GM19240 (cell line): ENCODE measurements around the gene SAP25.
"Not testable (repeated sequence)": the region's sequence is repeated elsewhere in the genome, so short reads cannot be mapped to it uniquely, and the experiment has no call there.

Experiments used
- DNase-seq: peaks from one replicate; pipeline ENCODE4 v3.0.0; 2011; ENCODE audit warnings: low spot score; ENCODE audit not compliant: insufficient read length

The SAP25 gene

DNA sequence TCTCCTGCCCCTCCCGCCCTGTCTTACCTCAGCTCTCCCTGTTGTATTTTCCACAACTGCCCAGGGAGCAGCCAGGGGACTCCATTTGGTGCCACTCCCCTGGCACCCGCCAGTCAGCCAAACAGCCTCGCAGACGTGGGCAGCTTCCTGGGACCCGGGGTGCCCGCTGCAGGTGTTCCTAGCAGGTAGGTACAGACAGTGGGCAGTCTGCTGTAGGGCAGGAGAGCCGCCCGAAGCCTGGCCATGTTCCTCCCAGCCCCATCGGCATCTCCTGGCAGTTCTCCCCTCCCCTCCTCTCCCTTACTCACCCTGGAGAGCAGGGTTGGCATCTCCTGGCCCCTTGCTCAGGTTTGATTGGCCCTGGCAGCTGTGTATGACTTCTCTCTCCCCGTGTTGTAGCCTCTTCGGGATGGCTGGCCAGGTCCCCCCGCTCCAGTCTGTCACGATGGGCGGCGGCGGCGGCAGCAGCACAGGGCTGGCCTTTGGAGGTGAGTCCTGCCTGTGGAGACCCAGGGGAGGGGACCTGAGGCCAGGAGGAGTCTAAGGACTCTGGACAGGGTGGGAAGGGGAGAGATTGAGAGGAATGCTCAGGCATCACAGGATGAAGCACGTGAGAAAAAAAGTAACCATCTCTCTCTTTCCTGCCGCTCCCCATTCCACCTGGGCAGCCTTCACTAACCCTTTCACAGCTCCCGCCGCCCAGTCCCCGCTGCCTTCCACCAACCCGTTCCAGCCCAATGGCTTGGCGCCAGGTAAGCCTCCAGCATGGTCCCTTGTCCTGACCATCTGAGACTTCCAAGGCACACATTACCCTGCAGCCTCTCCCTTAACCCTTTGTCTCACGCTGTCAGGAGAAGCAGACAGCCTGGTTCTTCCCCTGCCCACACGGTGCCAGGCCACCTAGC is 11.3 kb downstream of the SAP25 start:
- DNase-seq: no peak

DNA sequence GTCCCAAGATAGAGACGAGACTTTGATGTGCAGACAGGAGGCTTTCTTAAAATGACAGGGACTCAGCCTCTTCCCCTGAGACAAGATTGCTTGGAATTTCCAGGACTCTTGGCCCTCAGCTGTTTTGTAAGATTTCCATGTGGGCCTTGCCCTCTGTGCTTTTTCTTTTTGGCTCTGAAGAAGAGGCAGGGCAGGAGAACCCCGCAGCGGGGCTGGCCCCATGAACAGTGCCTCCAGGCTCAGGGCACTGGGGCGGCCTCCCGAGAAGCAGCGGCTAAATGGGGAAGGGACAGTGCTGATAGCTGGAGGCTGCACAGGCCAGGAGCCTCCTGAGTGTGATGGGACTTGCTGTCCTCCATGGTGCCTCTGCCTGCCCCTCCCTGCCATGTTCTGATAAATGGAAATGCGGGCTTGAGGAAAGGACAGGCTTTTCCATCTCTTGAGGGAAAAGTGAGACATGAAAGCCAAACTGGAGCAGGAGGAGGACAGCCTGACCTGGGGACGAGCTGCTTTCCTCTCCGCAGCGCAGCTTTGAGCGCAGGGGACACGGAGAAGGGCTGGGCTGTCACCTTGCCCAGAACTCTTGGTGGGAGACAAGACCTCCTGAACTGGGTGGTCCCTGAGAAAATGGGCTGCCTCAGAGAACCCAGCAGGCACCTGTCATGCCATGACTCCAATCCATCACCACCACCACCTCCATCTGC is 12.1 kb downstream of the SAP25 start:
- no peak for DNase-seq

DNA sequence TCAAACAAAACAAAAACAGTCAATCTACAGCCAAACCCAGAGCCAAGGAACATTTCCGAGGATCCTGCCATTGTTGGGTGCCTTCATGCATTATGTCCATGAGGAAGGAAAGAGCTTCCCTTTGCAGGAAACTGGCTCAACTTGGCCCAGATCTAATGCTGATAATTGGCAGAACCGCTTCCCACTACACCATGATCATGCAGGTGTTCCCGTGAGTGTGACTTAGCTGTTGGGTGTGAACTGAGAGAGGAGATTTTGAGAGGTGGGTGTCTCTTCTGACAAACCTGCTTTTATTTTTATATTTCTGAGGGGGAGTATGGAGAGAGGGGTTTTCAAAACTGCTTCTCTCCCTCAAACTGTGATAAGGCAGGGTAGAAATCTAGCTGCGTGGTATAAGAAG is 14.6 kb downstream of the SAP25 start:
- no peak for DNase-seq

DNA sequence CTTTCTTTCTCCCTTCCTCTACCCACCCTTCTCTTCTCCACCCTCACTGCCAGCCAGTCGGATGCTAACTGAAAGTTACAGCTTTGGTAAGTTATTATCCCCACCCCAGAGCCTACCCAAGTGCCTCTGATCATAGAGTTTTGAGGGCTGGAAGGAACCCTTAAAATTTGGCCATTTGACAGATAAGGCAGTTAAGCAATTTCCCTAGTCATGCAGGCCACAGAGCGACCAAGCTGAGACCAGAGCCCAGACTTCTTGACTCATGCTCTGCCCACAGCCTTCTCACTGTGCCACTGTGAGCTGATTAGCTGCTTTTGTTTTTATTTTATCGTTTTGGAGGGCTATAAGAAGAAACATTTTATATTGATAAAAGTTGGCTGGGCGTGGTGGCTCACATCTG is 17.2 kb downstream of the SAP25 start:
- no peak for DNase-seq

DNA sequence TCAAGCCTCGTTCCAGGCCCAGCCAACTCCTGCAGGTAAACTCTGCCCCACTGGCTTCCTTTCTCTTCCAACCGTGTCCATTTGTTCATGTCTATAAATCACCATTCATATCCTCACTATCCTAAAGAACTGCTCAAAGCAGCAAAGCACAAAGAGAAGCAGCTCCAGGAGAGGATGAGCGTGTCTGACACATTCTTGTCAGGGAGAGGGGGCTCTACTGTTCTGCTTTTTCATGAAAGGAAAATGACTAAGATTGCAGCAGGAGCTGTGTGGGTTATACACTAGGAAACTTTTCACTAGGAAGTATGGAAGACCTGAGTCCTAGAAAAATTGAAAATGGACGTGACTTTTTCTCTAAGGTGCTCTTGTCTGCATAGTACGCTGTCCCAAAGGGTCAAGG is 18.0 kb downstream of the SAP25 start:
- no peak for DNase-seq

DNA sequence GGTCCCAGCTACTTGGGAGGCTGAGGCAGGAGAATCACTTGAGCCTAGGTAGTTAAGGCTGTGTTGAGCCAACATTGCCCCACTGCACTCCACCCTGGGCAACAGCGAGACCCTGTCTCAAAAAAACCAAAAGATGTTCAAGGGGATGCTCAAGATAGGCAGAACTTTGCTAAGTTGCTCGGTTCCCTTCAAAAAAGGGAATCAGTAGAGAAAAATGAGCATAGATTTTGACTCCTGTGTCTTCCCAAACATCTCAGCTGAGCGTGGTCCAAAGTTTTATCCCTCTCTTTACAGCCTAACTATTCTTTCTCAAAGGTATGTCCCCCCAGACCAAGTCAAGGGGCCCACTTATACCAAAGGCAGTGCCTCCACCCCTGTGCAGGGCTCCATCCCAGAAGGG is 20.7 kb downstream of the SAP25 start:
- DNase-seq: no peak

DNA sequence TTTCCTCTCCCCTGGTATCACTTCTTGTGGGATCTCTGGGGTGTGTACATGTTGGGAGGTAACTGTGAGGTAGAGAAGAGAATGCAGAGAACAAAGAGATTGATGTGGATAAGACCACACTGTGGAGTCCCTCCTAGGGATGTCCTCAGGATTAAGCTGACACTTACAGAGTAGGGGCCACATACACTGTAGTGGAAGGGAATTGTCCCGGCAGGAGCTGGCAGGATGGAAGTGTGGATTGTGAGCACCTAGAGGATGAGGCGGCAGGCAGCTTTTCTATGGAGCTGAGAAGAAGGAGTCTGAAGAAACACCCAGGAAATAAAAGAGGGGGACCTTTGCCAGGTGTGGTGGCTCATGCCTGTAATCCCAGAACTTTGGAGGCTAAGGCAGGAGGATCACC is 21.2 kb downstream of the SAP25 start:
- DNase-seq: no peak

DNA sequence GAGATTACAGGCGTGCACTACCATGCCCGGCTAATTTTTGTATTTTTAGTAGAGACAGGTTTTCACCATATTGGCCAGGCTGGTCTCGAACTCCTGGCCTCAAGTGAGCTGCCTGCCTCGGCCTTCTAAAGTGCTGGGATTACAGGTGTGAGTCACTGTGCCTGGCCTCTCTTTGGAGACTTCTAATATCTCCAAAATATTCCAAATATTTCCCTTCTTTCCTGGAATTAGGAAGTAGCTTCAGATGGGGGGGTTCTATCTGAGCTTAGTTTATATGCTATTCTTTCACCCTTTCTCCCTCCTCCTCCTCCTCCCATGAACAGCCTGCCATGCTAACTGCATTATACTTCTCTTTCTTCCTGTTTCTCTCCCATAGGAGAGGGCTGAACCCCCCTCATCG is 25.3 kb downstream of the SAP25 start:
- DNase-seq: not testable (repeated sequence)

DNA sequence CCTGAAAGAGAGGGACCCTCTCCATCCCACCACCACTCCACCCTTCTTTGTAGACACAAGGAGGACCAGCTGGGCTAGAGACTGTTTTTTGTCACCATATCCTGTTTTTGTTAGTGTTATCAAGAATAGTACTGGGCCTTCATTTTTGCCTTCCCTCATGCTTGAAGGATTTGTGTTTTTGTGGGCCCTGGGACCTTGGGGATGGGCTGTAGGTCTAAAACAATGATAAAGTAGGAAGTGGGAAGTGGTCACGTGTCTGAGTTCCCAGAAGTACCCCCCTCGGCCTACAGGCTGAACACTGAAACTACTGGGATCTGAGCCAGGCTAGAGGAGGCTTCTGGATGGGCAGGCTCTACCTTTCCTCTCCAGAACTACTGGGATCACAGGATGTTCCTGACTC is 25.8 kb downstream of the SAP25 start:
- DNase-seq: no peak

DNA sequence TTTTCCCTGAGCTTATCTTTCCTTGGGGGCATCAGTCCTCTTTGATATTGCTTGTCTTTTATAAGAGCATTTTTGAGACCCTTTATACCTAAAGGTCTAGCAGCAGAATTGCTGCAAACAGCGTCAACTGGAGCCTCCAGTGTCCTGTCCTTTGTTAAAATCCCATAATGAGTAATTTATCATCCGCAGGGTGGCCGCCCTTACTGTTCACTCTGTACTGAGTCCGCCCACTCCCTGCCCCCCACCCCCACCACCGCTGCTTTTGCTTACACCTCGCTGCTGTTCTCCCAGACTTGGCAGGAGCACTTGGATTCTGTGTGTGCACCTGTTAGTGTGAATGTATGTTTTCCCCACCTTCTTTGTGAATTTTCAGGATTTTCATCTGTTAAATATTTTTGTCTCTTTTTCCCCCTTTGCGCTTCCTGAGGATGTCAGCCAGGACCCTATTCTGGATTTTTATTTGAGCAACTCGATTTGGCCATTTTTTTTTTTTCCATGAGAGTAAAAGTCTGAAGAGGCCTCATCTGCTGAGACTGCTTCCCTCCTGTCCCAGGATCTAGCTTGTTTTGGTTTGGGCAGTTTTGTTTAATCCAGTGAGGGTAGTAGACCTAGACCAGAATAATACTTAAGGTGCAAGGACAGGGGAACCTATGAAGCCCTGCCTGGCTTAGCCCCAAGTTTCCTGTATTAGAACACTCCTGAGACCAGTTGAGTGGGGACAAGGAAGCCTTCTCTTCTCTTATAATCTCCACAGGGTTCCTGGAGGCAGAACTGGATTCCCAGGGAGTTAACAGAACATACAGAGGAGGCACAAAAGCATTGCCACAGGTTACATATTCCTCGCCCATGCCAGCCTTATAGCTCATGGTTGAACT is 26.5 kb downstream of the SAP25 start:
- DNase-seq: no peak

DNA sequence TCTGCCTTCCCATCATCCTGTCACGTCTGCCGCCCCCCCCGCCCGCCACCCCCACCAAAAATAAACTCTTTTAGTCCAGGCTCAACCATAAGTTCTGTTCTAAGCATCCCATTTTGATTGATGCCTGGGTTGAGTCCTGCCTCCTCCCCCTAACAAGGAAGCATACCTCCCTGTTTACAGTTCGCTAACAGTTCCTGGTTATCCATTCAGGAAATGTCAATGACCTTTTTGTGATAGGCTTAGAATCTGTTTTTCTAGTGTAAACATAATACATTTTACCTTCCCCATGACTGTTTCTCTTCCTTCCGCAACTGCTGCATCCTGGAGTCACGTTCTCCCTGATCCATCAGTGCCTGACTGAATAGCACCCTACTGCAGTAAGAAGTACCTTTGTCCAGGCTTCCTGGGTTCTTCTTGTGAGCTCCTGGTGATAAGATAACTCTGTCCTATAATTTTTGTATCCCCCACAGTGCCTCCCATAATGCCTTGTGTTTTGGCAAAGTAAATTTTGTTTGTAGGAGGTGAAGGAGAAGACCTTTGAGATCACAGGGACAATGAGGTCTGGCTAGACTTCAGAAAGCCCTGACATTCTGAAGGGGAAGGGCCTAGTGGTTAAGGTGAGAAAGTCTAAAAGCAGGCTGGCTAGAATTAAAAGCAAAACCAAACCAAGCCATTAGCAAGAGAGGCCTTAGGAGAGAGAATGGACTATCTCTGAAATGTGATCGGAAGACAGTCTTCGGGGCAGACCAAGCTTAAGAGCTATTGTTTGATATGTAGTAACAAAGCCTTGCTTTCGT is 27.4 kb downstream of the SAP25 start:
- DNase-seq: no peak

DNA sequence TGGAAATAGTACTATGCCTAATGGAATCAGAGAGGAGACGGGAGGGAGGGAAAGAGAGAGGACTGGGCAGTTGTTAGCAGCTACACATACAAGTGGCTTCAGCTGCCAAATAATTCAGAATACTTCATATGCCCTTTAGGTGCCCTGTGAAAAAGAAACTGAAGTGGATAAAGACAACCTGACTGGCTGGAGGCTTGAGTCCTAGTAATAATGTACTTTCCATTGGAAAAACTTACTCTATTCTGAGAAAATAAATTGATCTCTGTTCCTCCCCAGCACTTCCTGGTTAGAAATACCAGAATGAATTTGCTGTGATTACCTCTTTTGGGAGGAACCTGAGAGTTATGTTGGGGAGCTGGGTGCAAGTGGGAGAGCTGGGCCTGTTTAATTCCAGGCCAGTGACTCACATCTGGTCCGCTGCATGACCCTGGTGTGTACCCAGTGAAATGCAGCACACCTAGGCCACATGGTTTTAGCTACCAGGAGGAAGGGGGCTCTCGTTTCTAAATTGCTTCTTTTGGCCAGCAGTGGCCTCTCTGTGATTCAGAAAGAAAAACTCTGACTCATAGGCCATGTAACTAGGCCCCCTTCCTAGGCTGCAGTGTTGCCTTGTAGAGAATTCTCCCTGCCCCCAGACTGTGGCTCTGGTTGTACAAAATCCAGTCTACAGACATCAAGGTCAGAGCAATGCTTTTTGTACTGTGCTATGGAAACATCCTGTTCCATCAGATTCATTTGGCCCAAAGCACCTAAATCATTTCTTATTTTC is 28.2 kb downstream of the SAP25 start:
- DNase-seq: no peak

DNA sequence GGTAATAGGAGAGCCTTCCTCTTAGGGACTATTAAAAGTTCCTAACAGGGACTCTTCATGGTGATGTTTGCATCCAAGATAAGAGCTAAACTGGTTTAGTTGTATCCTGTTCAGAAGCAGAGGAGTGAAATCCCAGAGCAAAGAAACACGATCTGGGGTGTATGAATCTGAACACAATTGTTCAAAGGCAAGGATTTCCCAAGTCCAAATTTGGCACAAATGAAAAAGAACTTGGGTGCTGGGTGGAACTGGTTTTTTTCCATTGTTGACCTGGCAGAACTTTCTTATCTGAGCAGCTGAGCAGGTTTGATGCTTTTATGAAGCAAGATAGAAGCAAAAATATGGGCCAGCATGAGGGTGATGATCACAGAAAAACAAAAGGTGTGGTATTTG is 28.7 kb downstream of the SAP25 start:
- DNase-seq: no peak

DNA sequence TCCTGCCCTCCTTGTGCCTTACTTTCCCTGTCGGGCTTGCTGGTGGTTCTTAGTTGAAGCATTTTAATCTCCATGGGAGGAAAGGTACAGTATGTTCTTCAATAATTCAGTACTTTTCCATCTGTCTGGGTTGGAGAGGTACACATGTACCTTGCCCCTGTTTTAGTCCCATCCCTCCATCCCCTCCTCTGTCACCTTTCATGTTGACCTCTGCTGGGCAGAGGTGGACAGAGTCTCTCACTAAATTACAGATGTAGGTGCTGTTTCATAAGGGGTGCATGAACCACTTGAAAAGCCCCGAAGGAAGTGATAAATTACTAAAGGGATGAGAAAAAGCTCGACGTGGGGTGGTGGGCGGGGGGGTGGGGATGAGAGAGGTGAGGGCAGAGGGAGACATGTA is 29.3 kb downstream of the SAP25 start:
- no peak for DNase-seq

DNA sequence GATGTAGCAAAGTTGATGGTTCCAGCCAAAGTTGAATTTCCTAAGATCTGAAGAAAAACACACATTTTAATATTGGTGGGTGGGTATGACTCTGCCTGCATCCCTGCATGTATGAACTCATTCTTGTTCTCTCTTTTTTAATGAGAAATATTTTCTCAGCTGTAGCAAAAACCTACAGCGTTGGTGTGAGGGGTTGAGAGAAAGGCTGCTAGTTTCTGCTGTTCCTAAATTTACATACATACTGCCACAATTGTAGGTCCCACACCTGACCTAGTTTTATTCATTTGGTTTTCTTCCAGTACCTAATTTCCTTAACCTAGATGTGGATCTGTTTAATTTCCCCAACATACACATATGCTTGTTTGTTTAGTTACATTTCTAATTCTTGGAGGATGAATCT is 30.1 kb downstream of the SAP25 start:
- DNase-seq: no peak

DNA sequence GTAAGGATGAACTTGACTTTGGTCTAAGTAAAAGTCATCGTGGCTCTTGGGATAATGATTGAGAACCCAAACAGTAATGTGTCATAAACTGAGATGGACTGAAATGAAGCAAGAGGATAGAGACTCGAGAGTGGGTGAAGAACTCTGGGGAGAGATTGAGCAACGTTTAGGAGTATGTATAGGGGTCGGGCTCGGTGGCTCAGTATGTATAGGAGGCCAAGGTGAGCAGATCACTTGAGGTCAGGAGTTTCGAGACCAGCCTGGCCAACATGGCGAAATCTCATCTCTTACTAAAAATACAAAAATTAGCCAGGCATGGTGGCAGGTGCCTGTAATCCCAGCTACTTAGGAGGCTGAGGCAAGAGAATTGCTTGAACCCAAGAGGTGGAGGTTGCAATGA is 32.4 kb downstream of the SAP25 start:
- not testable (repeated sequence) for DNase-seq

DNA sequence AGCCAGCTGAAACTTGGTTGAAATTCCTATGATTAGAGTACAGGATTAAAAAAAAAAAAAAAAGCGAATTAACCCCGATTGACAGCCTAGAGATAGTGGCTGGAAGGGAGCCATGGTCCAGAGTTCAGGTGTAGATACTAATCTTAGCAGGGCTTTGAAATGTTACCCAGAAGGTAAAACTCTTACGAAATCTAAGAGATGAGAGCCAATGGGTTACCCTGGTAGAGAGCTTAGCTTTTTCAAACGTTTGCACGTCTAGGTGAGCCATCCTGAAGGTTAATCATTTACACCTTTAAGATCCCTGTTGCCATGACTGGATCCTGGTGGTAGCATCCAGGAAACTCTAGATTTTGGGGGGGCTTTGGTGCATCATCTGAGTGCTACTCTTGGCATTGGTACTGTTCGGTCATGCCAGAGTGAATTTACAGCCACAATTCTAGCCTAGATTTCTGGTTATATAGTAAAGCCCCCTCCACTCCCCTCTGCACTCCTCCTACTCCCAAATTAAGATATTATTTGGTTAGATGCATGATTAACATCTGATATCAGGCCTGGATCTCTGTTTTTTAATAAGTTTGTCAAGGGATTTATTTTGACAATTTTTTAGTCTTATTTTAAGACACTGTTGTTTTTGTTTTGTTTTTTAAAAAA is 33.5 kb downstream of the SAP25 start:
- no peak for DNase-seq

DNA sequence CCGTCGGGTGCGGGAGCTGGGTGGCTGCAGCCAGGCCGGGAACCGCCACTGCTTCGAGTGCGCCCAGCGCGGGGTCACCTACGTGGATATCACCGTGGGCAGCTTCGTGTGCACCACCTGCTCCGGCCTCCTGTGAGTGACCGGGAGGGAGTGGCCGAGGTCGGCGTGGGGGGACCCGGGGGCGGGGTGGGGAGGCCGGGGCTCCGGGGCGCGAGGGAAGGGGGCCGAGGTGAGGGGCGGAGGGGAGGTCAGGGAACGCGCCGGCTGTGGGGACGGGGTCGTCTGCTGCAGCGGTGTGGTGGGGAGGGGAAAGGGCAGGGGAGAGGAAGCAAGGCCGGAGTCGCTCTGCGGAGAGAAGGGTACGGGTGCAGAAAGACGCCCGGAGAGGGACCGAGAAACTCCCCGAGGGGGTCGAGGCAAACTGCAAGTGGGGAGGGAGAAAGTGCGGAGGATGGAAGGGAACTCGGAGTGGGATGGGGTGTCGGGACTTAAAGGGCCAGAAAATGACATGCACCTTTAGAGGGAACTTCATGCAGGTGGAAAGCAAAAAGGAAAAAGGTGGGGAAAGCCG is 34.2 kb downstream of the SAP25 start:
- no peak for DNase-seq

DNA sequence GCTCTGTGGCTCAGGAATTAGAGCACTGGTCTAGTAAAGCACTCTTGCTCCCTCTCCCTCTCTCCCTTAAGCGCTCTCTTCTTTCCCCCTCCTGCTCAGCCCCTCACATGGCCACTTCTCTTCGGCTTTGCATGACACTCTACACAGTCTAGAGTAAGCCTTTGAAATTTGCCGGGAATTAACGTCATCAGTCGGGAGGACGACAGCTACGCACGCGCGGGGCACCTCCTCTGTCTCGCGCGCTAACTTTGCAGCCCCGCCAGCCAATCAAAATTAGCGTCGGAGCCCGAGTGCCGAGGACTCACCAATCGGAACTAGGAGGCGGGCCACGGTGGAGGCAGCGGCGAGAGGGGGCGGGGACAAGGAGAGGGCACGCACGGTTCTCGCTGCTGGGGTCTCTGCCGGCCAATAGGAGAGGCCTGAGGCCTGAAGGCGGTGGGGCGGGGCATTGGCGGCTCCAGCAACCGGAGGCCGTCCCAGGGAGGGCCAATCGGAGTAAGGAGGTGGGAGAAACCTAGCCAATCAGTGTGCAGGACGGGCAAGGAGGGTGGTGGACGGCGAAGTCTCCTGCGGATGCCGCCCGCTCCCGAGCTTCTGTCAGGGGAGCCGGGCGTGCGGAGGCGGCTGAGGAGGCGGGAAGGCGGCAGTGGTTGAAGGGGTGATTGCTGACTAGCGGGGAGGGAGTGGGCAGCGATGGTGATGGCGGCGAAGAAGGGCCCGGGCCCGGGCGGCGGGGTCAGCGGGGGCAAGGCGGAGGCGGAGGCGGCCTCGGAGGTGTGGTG is 34.9 kb downstream of the SAP25 start, which contains the start of gene AGFG2:
Gene AGFG2, plus strand, starts transcription at position 550 of the 782 bp plus-strand sequence. Its CDS starts 144 bp downstream, at position 694.
- DNase-seq: peak; percentile 93
